HCEC 1CT (cell line): ENCODE data around the gene AS3MT.

Experiments used
- DNase-seq: peaks from one replicate; pipeline ENCODE4 v3.0.0-alpha.2; 2017

The AS3MT gene

GRCh38 chr10:102856758-102857424, 12.4 kb upstream of the AS3MT start:
- DNase-seq: no peak

- DNase-seq: no peak
Observed at GRCh38 chr10:102859911-102860310, 9.4 kb upstream of the AS3MT start.

- no peak for DNase-seq
Observed at GRCh38 chr10:102863660-102864059, 5.6 kb upstream of the AS3MT start.

GRCh38 chr10:102865620-102866019, 3.6 kb upstream of the AS3MT start:
- no peak for DNase-seq

GRCh38 chr10:102868911-102869257, 386 bp upstream of the AS3MT start:
- no peak for DNase-seq

GRCh38 chr10:102870221-102870620, 951 bp downstream of the AS3MT start:
- DNase-seq: no peak

- DNase-seq: no peak
Observed at GRCh38 chr10:102872163-102872562, 2.9 kb downstream of the AS3MT start.

GRCh38 chr10:102876747-102877153, 7.5 kb downstream of the AS3MT start:
- no peak for DNase-seq

GRCh38 chr10:102878629-102879028, 9.4 kb downstream of the AS3MT start:
- DNase-seq: no peak

GRCh38 chr10:102880256-102880655, 11.0 kb downstream of the AS3MT start:
- DNase-seq: no peak

- no peak for DNase-seq
Observed at GRCh38 chr10:102888048-102888447, 18.8 kb downstream of the AS3MT start.

- DNase-seq: no peak
Observed at GRCh38 chr10:102894466-102895213, 25.4 kb downstream of the AS3MT start.

GRCh38 chr10:102900006-102900405, 30.7 kb downstream of the AS3MT start:
- DNase-seq: no peak

- no peak for DNase-seq
Observed at GRCh38 chr10:102904346-102904745, 35.1 kb downstream of the AS3MT start.

- no peak for DNase-seq
Observed at GRCh38 chr10:102906507-102906906, 37.2 kb downstream of the AS3MT start.

GRCh38 chr10:102914781-102915180, 45.5 kb downstream of the AS3MT start:
- no peak for DNase-seq

- no peak for DNase-seq
Observed at GRCh38 chr10:102916173-102916572, 46.9 kb downstream of the AS3MT start.

- peak; percentile 68 for DNase-seq
Observed at GRCh38 chr10:102917314-102917961, 48.2 kb downstream of the AS3MT start.

- DNase-seq: peak; percentile 100
Observed at GRCh38 chr10:102917962-102918816, 48.9 kb downstream of the AS3MT start, which contains the start of gene CNNM2. Gene CNNM2 (plus strand): TSS chr10:102918294. CDS start chr10:102918481, 187 bp downstream.

- DNase-seq: peak; percentile 11
Observed at GRCh38 chr10:102918817-102919245, 49.6 kb downstream of the AS3MT start.

GRCh38 chr10:102919246-102919959, 50.1 kb downstream of the AS3MT start:
- no peak for DNase-seq
